ENCODE results near the gene CBR4. TPM values are rescaled to one million over a fixed set of nuclear protein-coding genes. Genes with fewer than 3 reads are reported as not detected.

The CBR4 gene
- total RNA-seq, 1 experiment from 2014 or later: 33.6 TPM

DNA sequence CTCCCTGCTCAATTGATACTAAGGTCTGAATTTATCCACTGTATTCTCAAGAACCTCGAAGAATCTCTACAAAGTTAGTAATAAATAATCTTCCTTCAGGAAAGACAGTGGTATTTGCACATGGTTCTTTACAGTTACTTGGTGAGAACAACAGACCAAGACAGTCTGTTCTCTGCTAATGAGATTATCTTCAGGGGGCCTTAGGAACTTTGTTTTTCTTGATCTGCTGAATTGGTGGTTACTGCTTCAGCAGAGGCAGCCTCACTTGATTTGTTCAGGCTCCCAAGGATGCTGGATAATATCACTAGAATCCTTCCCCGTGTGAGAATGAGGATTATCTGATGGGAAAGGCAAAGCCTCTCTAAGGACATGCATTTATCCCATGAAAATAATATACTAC, 64.8 kb downstream of the CBR4 start:
- Histone ChIP-seq H3K79me2 (ENCODE audit: insufficient read depth, low read length) (no peaks in the 10 kb centered on the region), H4K5ac (ENCODE audit: insufficient read length, low read depth, low read length) (no peak overlapping the region), H4K20me1 (ENCODE audit: control insufficient read depth, insufficient read depth, insufficient read length) (no peaks in the 10 kb centered on the region), H3K56ac (ENCODE audit: insufficient read length, low read depth, low read length) (no peak overlapping the region), H3K4ac (ENCODE audit: low read depth, low read length) (no peak overlapping the region), H3K18ac (ENCODE audit: insufficient read length, low read depth, low read length) (no peak overlapping the region), H3K14ac (ENCODE audit: insufficient read depth, low read length) (no peak overlapping the region), H3K4me1 (ENCODE audit: insufficient read depth, low read length) (no peaks in the 10 kb centered on the region), H3K4me2 (ENCODE audit: insufficient read depth, insufficient read length, low read length) (no peak overlapping the region), H2AK5ac (ENCODE audit: insufficient read length, low read length) (no peak overlapping the region), H3K27ac (ENCODE audit: insufficient read length, low read depth, low read length) (no peak overlapping the region), H2AFZ (ENCODE audit: low read length) (no peak overlapping the region), H2BK120ac (ENCODE audit: low read depth, low read length, poor library complexity, severe bottlenecking) (no peak overlapping the region), H4K8ac (replicated peaks; ENCODE audit: insufficient read length, low read depth, low read length) (no peak overlapping the region), H2BK20ac (ENCODE audit: low read depth, low read length, poor library complexity, severe bottlenecking) (no peak overlapping the region), H2BK15ac (ENCODE audit: low read depth, low read length) (no peak overlapping the region), H3T11ph (ENCODE audit: low read length) (no peak overlapping the region), H2BK12ac (ENCODE audit: insufficient read length, low read depth, low read length) (no peak overlapping the region), H3K27me3 (ENCODE audit: insufficient read depth, low read length) (no peaks in the 10 kb centered on the region), H4K91ac (ENCODE audit: insufficient read length, low read depth, low read length) (no peak overlapping the region), H3K9ac (ENCODE audit: extremely low read depth, insufficient read length, low read length) (no peak overlapping the region), H3K79me1 (ENCODE audit: insufficient read depth, low read depth, low read length, poor library complexity, severe bottlenecking) (no peaks in the 10 kb centered on the region), H3K23ac (ENCODE audit: insufficient read length, low read depth, low read length) (no peak overlapping the region), H3K9me3 (ENCODE audit: control insufficient read depth, low read depth, low read length) (no peaks in the 10 kb centered on the region), H3K23me2 (ENCODE audit: insufficient read length, low read depth, low read length, poor library complexity, severe bottlenecking) (no peaks in the 10 kb centered on the region), H2BK5ac (ENCODE audit: insufficient read length, low read length) (no peak overlapping the region)
- H3K9me3 Mint-ChIP-seq: peaks cover 7 to 13% of the 10 kb centered on the region in 2 experiments; a peak in 4 of 5 replicates
- H3K36me3 Mint-ChIP-seq (ENCODE audit: insufficient read depth in 1 of 3, low read depth in 3 of 3): peaks cover 0 to 5% (median 3%) of the 10 kb centered on the region in 3 experiments; a peak in 3 of 7 replicates
- no CpG with 5 or more reads among the region's 2 CpGs for WGBS (ENCODE audit: extremely low coverage, insufficient read length, low lambda C conversion rate)
- H3K27ac Mint-ChIP-seq: no peak overlapping the region; a peak in 1 of 7 replicates
- TF ChIP-seq, protein P1, sequence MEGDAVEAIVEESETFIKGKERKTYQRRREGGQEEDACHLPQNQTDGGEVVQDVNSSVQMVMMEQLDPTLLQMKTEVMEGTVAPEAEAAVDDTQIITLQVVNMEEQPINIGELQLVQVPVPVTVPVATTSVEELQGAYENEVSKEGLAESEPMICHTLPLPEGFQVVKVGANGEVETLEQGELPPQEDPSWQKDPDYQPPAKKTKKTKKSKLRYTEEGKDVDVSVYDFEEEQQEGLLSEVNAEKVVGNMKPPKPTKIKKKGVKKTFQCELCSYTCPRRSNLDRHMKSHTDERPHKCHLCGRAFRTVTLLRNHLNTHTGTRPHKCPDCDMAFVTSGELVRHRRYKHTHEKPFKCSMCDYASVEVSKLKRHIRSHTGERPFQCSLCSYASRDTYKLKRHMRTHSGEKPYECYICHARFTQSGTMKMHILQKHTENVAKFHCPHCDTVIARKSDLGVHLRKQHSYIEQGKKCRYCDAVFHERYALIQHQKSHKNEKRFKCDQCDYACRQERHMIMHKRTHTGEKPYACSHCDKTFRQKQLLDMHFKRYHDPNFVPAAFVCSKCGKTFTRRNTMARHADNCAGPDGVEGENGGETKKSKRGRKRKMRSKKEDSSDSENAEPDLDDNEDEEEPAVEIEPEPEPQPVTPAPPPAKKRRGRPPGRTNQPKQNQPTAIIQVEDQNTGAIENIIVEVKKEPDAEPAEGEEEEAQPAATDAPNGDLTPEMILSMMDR (conservative IDR thresholded peaks at IDR 0.05): no peak
- peaks cover 8 to 10% of the 10 kb centered on the region in 2 experiments; a peak in 3 of 4 replicates for H3K4me1 Mint-ChIP-seq
- no peak for DNase-seq
- no peak overlapping the region for H3K4me3 Mint-ChIP-seq
- no peaks in the 10 kb centered on the region for H3K27me3 Mint-ChIP-seq (ENCODE audit: low read depth)
